A549 (cell line): ENCODE results near the gene NBL1.

Experiments
- CBX8 ChIP-seq: fragments of 200-600 bp; sonication (generic); IDR thresholded peaks from 2 replicates; pipeline ENCODE4 v1.6.1; 2016
- CTCF ChIP-seq: fragments of >200 bp; sonication (Bioruptor Twin); formaldehyde crosslinking; IDR thresholded peaks from 3 replicates; pipeline ENCODE4 v1.5.1; 2016
- ELK1 ChIP-seq: fragments of 150-350 bp; IDR thresholded peaks from 2 replicates; pipeline ENCODE4 v1.6.1; 2014; ENCODE audit warnings: low read depth, mild to moderate bottlenecking, low read length
- EP300 ChIP-seq, 2 experiments: fragments of >200 bp; sonication (Bioruptor Twin); formaldehyde crosslinking; IDR thresholded peaks; 2 replicates in 1 of 2; 3 replicates in 1 of 2; pipeline ENCODE4 v1.6.1; 2016 to 2017
- HDAC2 ChIP-seq: fragments of 200-600 bp; sonication (generic); IDR thresholded peaks from 2 replicates; pipeline ENCODE4 v1.6.1; 2016
- JUNB ChIP-seq: fragments of >200 bp; sonication (Bioruptor Twin); formaldehyde crosslinking; IDR thresholded peaks from 2 replicates; pipeline ENCODE4 v1.6.1; 2016
- MAFK ChIP-seq: fragments of 450-650 bp; IDR thresholded peaks from 2 replicates; pipeline ENCODE4 v1.6.1; 2014; ENCODE audit not compliant: partially characterized antibody
- RAD21 ChIP-seq, 2 experiments: fragments of >200 bp in 1 of 2; sonication (Bioruptor Twin) in 1 of 2; formaldehyde crosslinking in 1 of 2; IDR thresholded peaks in 1 of 2; conservative IDR thresholded peaks in 1 of 2; 2 replicates in 1 of 2; 3 replicates in 1 of 2; pipeline ENCODE4 v1.6.1; 2012 to 2018; ENCODE audit warnings: inconsistent platforms in 1 of 2
- RFX5 ChIP-seq: fragments of 450-650 bp; IDR thresholded peaks from 2 replicates; pipeline ENCODE4 v1.7.1; 2014; ENCODE audit warnings: antibody characterized with exemption, mild to moderate bottlenecking, moderate library complexity
- RNF2 ChIP-seq: fragments of 200-600 bp; sonication (generic); IDR thresholded peaks from 2 replicates; pipeline ENCODE4 v1.6.1; 2016; ENCODE audit warnings: low read depth, mild to moderate bottlenecking, antibody characterized with exemption, moderate library complexity, borderline replicate concordance
- TF ChIP-seq, protein P1 (sequence below): fragments of 200-600 bp; sonication (generic); IDR thresholded peaks from 2 replicates; pipeline ENCODE4 v1.6.1; 2016; ENCODE audit warnings: antibody characterized with exemption, mild to moderate bottlenecking, moderate library complexity

DNA sequence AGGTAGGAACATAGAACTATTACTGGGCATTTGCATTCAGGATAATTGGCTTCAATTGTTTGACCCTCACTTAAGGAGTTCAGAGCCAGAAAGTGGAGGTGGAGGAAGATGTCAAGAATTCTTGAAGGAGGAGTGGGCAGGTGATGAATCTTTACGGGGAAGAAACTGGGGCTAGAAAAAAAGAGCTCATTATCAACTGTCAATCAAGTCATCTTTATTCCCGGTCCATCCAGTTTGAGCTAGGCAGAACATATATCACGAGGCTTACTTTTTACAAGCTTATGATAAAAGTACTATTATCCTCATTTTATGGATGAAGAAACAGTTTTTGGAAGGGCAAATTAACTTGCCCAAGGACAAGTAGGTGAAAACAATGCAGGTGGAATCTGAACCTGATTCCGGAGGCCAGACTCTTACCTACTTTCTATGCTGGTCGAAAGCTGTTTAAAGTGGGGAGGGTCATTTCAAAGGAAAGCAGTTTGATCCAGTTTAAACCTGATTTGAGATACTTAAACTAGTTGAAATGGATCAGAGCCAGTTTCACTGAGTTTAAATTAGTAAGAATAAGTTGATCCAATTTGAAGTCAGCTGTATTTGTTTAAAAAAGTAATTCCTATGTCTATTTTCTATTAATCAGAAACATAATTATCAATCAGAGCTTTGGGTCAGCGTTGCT, 13.3 kb upstream of the NBL1 start:
- TF ChIP-seq CTCF: no peak
- TF ChIP-seq RFX5: no peak
- TF ChIP-seq EP300 (IDR thresholded peaks at IDR 0.05): no peak
- TF ChIP-seq, protein P1, sequence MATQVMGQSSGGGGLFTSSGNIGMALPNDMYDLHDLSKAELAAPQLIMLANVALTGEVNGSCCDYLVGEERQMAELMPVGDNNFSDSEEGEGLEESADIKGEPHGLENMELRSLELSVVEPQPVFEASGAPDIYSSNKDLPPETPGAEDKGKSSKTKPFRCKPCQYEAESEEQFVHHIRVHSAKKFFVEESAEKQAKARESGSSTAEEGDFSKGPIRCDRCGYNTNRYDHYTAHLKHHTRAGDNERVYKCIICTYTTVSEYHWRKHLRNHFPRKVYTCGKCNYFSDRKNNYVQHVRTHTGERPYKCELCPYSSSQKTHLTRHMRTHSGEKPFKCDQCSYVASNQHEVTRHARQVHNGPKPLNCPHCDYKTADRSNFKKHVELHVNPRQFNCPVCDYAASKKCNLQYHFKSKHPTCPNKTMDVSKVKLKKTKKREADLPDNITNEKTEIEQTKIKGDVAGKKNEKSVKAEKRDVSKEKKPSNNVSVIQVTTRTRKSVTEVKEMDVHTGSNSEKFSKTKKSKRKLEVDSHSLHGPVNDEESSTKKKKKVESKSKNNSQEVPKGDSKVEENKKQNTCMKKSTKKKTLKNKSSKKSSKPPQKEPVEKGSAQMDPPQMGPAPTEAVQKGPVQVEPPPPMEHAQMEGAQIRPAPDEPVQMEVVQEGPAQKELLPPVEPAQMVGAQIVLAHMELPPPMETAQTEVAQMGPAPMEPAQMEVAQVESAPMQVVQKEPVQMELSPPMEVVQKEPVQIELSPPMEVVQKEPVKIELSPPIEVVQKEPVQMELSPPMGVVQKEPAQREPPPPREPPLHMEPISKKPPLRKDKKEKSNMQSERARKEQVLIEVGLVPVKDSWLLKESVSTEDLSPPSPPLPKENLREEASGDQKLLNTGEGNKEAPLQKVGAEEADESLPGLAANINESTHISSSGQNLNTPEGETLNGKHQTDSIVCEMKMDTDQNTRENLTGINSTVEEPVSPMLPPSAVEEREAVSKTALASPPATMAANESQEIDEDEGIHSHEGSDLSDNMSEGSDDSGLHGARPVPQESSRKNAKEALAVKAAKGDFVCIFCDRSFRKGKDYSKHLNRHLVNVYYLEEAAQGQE: no peak
- no peak for TF ChIP-seq RNF2
- TF ChIP-seq JUNB: no peak
- no peak for TF ChIP-seq ELK1
- no peak for TF ChIP-seq MAFK
- no peak for TF ChIP-seq RAD21 (conservative IDR thresholded peaks at IDR 0.05 in 1 of 2, IDR thresholded peaks at IDR 0.05 in 1 of 2)
- no peak for TF ChIP-seq CBX8
- TF ChIP-seq HDAC2: no peak
